Activated naive CD8-positive, alpha-beta T cell treated with anti-CD3 and anti-CD28 coated beads for 36 hours (primary cell): ENCODE measurements around the gene HTRA3. TPM values are rescaled to one million over a fixed set of nuclear protein-coding genes. Genes with fewer than 3 reads are reported as not detected.

ENCODE experiments used
- DNase-seq: peaks from one replicate; pipeline ENCODE4 v3.0.0; 2021
- H3K27ac Mint-ChIP-seq: one replicate; pipeline ENCODE4 v1.8.0; 2022; ENCODE audit warnings: mild to moderate bottlenecking, moderate library complexity, mixed read lengths
- H3K27me3 Mint-ChIP-seq: one replicate; pipeline ENCODE4 v1.8.0; 2022; ENCODE audit warnings: mild to moderate bottlenecking, mixed read lengths
- H3K36me3 Mint-ChIP-seq: one replicate; pipeline ENCODE4 v1.8.0; 2021; ENCODE audit warnings: mild to moderate bottlenecking, mixed read lengths
- H3K4me1 Mint-ChIP-seq: one replicate; pipeline ENCODE4 v1.8.0; 2021; ENCODE audit warnings: mixed read lengths
- H3K4me3 Mint-ChIP-seq: one replicate; pipeline ENCODE4 v1.8.0; 2022; ENCODE audit warnings: mild to moderate bottlenecking, moderate library complexity, mixed read lengths
- H3K9me3 Mint-ChIP-seq: one replicate; pipeline ENCODE4 v1.8.0; 2022; ENCODE audit warnings: mixed read lengths
- total RNA-seq, 2 experiments: library from RNA; stranded (reverse); gene quantifications; one replicate each; pipeline ENCODE4 v1.2.3, GENCODE V29; 2021

Gene HTRA3
- total RNA-seq, 2 experiments from 2014 or later: not detected

DNA sequence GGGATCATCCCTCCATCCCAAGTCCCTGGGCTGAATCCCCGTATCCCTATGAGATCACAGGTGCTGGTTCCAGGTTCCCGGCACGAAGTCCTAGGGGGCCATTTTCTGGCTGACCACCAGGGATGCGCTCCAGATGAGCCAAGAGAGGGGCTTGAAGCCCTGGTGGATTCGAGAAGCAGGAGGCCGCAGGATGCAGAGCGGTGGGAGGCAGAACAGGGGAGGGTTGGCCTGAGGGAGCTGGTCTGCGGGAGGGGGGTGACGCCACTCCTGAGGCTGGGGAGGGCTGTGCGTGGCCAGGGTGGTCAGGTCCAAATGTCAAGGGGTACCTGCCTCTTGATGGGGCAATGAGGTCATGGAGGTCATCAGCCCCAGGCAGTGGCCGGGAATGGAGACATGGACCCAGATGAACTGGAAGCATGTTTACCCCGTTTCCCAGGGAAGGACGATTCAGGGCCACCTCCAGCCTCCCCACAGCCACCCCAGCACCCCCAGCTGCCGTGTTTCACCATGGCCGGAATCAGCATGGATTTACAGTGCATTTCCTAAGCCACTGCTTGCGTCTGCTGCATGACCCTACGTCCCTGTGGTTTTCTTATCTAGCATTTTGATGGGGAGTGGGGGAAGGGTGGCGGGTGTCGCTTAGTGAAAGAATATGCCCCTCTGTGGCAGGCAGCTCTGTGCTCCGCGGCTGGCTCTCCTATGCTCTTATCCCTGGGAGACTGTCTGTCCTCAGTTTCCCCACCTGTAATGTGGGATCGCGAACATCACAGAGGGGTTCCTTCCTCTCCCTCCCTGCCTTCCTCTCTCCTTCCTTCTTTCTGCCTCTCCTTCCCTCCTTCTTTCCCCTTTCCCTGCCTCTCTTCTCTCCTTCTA lies 17.0 kb upstream of the HTRA3 start:
- Mint-ChIP-seq H3K27ac (no peak overlapping the region), H3K4me3 (no peak overlapping the region)

DNA sequence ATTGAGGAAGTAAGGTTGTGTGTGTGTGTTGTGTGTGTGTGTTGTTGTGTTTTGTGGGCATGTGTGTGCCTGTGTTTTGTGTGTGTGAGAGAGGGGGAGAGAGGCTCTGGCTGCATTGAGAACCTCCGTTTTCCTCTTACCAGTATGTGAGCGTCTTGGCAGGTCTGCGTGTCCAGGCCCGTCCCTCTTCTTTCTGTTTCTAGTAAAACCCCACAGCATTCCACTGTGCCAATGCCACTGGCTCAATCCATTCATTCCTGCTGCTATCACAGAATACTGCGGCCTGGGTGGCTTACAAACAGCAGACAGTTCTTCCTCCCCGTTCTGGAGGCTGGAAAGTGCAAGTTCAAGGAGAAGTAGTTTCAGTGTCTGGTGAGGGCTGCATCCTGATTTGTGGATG lies 15.5 kb upstream of the HTRA3 start:
- Mint-ChIP-seq H3K27ac (no peak overlapping the region), H3K9me3 (no peaks in the 10 kb centered on the region), H3K36me3 (no peaks in the 10 kb centered on the region), H3K27me3 (no peaks in the 10 kb centered on the region), H3K4me3 (no peak overlapping the region), H3K4me1 (peaks cover 2% of the 10 kb centered on the region)
- no peak for DNase-seq

More for the DNA sequence above, 17.0 kb upstream of the HTRA3 start:
- no peak for DNase-seq
- H3K27me3 Mint-ChIP-seq: no peaks in the 10 kb centered on the region
- H3K4me1 Mint-ChIP-seq: no peaks in the 10 kb centered on the region
- no peaks in the 10 kb centered on the region for H3K36me3 Mint-ChIP-seq
- H3K9me3 Mint-ChIP-seq: no peaks in the 10 kb centered on the region

DNA sequence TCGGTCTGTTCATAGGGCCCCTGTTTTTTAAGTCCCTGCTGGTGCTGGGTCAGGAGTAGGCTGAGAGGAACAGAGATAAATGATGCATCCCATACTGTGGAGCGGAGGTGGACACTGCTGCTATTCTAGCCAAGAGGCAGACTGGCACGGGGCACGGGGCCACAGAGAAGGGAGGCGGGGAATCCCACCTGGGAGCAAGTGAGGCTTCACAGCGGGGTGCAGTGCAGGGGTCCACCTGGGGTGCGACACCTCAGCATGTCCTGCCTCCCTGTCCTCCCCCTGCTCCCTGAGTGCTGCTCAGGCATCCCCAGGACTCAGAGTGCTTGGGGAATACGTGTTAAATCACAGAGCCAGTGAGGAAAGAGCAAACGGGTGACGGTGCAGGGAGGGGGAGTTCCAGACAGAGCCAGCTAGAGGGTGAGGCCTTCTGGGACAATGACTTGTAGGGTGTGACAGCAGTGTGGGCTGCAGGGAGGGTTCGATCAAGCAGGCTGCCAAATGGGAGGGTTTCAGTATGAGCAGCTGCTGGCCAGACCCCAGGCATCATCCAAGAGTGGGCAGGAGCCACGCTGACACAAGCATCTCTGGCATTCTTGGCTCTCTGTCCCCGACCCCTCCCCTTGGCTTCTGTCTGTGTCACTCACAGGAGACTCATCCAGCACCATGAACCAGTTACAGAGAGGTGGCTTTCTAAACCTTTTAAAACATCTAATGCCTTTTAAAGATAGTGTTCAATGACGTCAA lies 13.7 kb upstream of the HTRA3 start:
- H3K9me3 Mint-ChIP-seq: no peaks in the 10 kb centered on the region
- H3K4me1 Mint-ChIP-seq: peaks cover 2% of the 10 kb centered on the region
- no peaks in the 10 kb centered on the region for H3K27me3 Mint-ChIP-seq
- DNase-seq: no peak
- H3K27ac Mint-ChIP-seq: no peak overlapping the region
- H3K36me3 Mint-ChIP-seq: no peaks in the 10 kb centered on the region
- no peak overlapping the region for H3K4me3 Mint-ChIP-seq

DNA sequence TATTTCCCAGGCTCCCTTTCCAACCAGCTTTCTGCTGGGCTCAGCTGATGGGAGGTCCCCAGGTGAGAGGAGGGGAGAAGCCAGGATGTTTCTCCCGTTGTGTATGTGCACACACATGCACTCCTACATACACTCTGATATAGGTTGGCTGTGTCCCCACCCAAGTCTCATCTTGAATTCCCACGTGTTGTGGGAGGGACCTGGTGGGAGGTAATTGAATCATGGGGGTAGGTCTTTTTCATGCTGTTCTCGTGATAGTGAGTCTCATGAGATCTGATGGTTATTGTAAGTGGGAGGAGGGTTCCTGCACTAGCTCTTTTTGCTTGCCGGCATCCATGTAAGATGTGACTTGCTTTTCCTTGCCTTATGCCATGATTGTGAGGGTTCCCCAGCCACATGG lies 11.7 kb upstream of the HTRA3 start:
- H3K27ac Mint-ChIP-seq: no peak overlapping the region
- peaks cover 2% of the 10 kb centered on the region for H3K4me1 Mint-ChIP-seq
- H3K4me3 Mint-ChIP-seq: no peak overlapping the region
- H3K9me3 Mint-ChIP-seq: no peaks in the 10 kb centered on the region
- no peak for DNase-seq
- no peaks in the 10 kb centered on the region for H3K36me3 Mint-ChIP-seq
- no peaks in the 10 kb centered on the region for H3K27me3 Mint-ChIP-seq

DNA sequence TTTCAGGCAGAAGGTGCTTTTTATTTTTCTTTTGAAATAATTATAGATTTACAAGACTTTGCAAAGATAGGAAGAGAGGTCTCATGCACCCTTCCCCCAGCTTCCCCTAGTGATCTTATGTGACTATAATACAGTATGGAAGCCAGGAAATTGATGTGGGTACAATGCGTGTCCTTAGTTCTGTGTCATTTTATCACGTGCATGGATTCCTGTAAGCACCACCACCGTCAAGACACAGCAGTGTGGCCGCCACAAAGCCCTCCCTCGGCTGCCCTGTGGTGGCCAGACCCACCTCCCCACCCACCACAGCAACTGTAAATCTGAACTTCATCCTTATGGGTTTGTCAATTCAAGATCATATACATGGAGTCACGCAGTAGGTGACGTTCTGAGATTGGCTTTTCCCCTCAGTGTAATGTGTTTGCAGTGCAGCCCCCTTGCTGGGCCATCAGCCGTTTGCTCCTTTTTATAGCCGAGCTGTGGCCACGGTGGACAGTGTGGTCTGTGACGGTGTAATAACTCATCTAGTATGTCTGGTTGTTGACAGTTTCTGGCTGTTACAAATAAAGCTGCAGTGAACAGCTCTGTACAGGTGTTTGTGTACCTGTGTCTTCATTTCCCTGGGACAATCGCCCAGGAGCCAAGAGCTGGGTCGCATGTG lies 10.9 kb upstream of the HTRA3 start:
- no peak overlapping the region for H3K4me3 Mint-ChIP-seq

DNA sequence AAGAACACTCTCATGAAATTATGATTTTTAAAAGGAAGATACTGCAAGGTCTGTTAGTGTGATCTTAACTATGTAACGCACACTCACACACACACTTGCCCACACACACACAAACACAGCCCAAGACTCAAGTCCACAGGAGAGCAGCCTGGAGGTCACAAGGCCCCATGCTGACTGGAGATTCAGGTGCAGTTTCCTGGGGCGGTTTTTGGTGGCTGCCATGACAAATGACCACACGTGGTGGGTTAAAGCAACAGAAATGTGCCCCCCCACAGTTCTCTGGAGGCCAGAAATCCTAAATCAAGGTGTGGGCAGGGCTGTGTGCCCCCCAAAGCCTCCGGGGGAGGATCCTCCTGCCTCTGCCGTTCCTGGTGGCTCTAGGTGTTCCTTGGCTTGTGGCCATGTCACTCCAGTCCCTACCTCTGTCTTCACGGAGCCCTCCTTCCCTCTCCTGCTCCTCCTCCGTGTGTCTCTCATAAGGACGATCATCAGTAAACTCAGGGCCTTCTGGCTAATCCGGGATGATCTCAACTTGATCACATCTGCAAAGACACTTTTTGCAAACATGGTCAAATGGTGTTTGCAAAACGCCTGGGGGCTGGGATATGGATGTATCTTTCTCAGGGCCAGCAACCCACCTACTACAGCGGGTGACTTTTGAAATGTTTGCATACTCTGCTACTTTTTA lies 9.7 kb upstream of the HTRA3 start:
- no peaks in the 10 kb centered on the region for H3K36me3 Mint-ChIP-seq
- no peak overlapping the region for H3K27ac Mint-ChIP-seq

More for the DNA sequence above, 10.9 kb upstream of the HTRA3 start:
- Mint-ChIP-seq H3K27me3 (no peaks in the 10 kb centered on the region), H3K27ac (no peak overlapping the region), H3K9me3 (no peaks in the 10 kb centered on the region), H3K4me1 (peaks cover 2% of the 10 kb centered on the region), H3K36me3 (no peaks in the 10 kb centered on the region)
- DNase-seq: no peak

DNA sequence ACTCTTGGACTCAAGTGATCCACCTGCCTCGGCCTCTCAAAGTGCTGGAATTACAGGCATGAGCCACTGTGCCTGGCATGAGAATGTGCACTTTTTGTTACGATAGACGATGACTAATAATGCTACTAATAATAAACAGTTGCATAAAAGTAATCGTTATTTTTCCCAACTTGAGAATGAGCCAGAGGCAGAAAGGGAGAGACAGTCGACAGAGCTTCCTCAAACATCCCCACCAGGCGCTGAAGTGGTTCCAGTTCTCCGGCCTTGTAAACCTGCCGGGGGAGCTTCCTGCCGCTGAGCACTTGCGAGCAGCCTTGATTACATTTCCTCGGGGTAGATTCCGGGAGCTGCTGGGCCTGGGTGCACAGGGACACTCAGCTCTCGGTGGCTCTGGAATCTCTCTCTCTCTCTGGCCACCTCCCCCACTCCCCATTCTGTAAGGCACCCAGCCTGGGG lies 8.9 kb upstream of the HTRA3 start:
- Mint-ChIP-seq H3K4me3 (no peak overlapping the region), H3K27ac (no peak overlapping the region), H3K27me3 (no peaks in the 10 kb centered on the region), H3K9me3 (no peaks in the 10 kb centered on the region), H3K36me3 (no peaks in the 10 kb centered on the region), H3K4me1 (peaks cover 2% of the 10 kb centered on the region)
- DNase-seq: no peak

More for the DNA sequence above, 9.7 kb upstream of the HTRA3 start:
- H3K4me3 Mint-ChIP-seq: no peak overlapping the region
- no peaks in the 10 kb centered on the region for H3K9me3 Mint-ChIP-seq
- H3K27me3 Mint-ChIP-seq: no peaks in the 10 kb centered on the region
- no peak for DNase-seq
- peaks cover 2% of the 10 kb centered on the region for H3K4me1 Mint-ChIP-seq

DNA sequence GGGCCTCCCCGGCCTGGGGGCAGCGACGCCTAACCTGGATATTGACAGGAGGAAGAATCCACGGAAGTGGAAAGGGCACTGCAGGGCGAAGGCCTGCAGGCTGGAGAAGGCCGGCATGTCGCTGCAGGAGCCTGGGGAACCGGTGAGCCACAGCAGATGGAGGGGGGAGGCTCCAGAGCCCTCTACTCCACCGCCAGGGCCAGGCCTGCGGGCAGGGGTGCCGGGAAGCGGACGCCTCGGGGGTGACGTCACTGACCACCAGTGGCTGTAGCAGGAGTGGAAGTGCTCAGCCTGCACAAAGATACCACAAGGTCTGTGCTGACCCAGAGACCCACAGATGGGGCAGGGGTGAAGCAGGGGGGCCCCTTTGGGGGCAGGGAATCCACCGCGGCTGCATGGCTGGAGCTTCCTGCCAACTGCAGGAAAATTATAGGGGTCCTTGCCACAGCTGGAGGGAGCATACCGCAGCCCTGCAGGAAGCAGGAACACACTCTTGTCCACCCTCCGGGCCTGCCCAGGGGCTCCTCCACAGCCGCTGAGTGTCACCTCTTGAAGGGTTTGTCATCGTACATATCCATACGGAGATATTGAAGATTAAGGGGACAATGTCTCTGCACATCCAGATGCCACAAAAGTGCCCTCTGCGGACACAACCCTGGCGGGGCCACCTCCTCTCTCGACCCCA lies 7.6 kb upstream of the HTRA3 start:
- H3K36me3 Mint-ChIP-seq: no peaks in the 10 kb centered on the region

DNA sequence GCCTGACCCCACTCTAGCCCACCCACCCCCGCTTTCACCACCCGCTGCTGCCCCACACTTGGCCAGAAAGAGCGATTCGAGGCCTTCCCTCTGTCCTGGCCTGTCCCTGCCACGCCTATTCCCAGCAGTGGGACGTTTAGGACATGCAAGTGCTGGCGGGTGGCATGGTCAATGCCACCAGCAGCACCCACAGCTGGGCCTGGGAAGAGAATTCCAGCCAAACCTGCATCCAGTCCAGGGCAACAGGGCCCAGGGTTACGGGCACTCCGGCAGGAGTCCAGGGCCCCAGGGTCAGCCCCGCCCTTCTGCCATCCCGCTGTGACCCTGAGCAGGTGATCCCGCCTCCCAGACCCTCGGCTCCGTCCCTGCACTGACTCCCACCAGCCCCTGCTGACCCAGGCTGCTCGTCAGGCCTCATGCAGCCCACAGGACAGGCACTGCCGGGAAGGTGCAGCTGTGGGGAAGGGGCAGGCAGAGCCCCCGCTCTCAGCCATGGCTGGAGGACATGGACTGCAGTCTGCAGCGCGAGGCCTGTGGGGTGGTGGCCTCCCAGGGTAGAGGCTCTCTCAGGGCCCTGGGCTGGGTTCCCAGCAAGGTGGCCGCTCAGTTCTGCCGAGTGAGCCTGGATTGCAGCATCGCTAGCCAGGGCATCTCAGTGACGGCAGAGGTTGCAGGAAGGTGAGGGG lies 6.8 kb upstream of the HTRA3 start:
- DNase-seq: no peak
- peaks cover 2% of the 10 kb centered on the region for H3K4me1 Mint-ChIP-seq
- H3K9me3 Mint-ChIP-seq: no peaks in the 10 kb centered on the region
- no peak overlapping the region for H3K4me3 Mint-ChIP-seq
- no peaks in the 10 kb centered on the region for H3K27me3 Mint-ChIP-seq
- no peaks in the 10 kb centered on the region for H3K36me3 Mint-ChIP-seq
- H3K27ac Mint-ChIP-seq: no peak overlapping the region

More for the DNA sequence above, 7.6 kb upstream of the HTRA3 start:
- Mint-ChIP-seq H3K27me3 (no peaks in the 10 kb centered on the region), H3K4me1 (peaks cover 2% of the 10 kb centered on the region), H3K4me3 (no peak overlapping the region), H3K27ac (no peak overlapping the region), H3K9me3 (no peaks in the 10 kb centered on the region)
- DNase-seq: no peak

DNA sequence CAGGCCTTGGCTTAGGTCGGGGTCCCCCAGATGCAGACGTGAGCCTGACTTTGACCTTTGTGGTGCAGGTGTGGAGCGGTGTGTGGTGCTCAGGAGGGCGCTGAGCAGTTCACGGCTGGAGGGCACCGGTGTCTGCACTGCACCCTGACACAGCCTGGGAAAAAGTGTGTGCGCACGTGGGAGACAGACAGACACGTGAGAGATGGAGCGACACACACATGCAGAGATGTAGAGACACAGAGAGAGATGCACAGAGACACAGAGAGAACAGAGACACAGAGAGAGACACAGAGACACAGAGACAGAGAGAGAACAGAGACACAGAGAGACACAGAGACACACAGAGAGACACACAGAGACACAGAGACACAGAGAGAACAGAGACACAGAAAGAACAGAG lies 6.2 kb upstream of the HTRA3 start:
- Mint-ChIP-seq H3K4me1 (peaks cover 2% of the 10 kb centered on the region), H3K4me3 (no peak overlapping the region), H3K27ac (no peak overlapping the region), H3K36me3 (no peaks in the 10 kb centered on the region), H3K27me3 (peaks cover under 1% of the 10 kb centered on the region), H3K9me3 (no peaks in the 10 kb centered on the region)
- no peak for DNase-seq

DNA sequence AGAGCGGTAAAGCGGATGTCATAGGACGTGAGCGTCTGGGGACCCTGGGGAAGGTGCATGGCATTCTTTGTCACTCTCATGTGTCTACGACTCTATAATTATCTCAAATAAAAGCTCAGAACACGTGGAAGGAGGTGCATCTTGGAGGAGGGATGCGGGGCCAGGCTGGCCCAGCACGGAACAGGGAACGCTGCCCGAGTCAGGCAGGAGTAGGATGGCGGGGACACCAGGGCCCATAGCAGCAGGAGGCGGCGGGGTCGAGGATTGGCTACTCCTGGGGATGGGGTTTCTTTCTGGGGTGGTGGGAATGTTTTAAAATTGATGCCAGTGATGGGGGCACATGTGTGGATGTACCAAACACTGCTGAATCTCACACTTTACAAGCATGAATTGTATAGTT lies 5.4 kb upstream of the HTRA3 start:
- H3K9me3 Mint-ChIP-seq: no peaks in the 10 kb centered on the region

DNA sequence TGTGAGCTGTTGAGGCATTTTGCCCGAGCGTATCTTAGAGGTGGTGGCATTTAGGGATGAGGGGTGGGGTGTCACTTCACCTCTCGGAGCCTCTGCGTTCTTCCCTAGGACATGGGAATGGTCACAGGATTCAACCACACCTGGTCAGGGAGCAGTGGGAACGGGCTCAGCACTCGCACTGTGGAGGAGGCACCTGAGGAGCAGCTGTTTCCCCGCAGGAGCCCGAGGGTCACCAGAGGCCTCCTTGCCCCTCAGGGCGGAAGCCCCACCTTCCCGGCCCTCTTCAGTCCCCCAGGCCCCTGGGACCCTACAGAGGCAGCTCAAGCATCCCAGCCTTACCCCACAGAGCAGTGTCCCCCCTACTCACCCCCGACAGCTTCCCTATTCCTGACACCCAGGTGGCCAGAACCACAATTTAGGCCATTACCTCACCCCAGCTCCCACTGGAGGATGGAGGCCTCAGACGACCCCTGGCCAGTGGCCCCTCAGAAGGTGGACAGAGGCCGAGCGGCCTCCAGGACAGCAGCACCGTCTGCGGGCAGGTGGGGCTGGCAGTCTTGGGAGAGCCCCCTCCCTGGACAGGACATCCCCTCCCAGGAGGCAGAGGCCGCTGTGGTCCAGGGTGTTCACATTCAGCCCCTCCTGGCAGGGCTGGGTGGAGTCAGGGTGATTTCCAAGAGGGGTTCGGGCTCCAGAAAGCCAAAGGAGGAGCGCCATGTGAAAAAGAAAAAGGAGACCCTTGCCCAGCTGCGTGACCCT lies 4.2 kb upstream of the HTRA3 start:
- no peak overlapping the region for H3K27ac Mint-ChIP-seq
- no peaks in the 10 kb centered on the region for H3K4me1 Mint-ChIP-seq
- peaks cover 12% of the 10 kb centered on the region for H3K27me3 Mint-ChIP-seq
- DNase-seq: no peak
- H3K4me3 Mint-ChIP-seq: no peak overlapping the region
- no peaks in the 10 kb centered on the region for H3K36me3 Mint-ChIP-seq
- H3K9me3 Mint-ChIP-seq: no peaks in the 10 kb centered on the region

More for the DNA sequence above, 5.4 kb upstream of the HTRA3 start:
- no peaks in the 10 kb centered on the region for H3K36me3 Mint-ChIP-seq
- no peak overlapping the region for H3K27ac Mint-ChIP-seq
- H3K4me3 Mint-ChIP-seq: no peak overlapping the region
- H3K4me1 Mint-ChIP-seq: no peaks in the 10 kb centered on the region
- peaks cover 8% of the 10 kb centered on the region for H3K27me3 Mint-ChIP-seq
- DNase-seq: no peak

DNA sequence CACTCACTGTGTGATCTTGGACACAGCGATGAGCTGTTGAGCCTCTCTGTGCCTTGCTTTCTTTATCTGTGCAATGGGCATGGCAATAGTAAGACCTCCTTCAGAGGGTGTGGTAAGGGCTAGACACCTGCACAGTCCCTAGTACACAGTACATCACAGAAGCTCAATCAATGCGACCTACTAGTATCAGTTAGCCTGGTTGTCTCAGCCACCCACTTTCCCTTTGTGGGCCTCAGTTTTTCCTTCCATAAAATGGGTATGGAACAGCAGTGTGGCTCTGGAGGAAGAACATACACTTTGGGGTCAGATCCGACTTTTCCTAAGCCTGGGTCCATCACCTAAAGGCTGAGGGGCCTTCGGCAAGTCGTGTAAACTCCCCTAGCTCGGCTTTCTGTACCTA lies 3.5 kb upstream of the HTRA3 start:
- H3K9me3 Mint-ChIP-seq: no peaks in the 10 kb centered on the region
- H3K27me3 Mint-ChIP-seq: peaks cover 19% of the 10 kb centered on the region
- H3K36me3 Mint-ChIP-seq: no peaks in the 10 kb centered on the region
- DNase-seq: no peak
- H3K4me1 Mint-ChIP-seq: no peaks in the 10 kb centered on the region
- H3K27ac Mint-ChIP-seq: no peak overlapping the region
- no peak overlapping the region for H3K4me3 Mint-ChIP-seq
